GM19351 (cell line): Measurements from ENCODE around the gene RIN1.
"Not testable (repeated sequence)": the region's sequence is repeated elsewhere in the genome, so short reads cannot be mapped to it uniquely, and the experiment has no call there.

Source experiments
- ATAC-seq: cut with Tn5 transposase; IDR thresholded peaks from one replicate; pipeline ENCODE4 v1.9.1; 2021; ENCODE audit warnings: mild to moderate bottlenecking, moderate library complexity; ENCODE audit not compliant: unreplicated experiment

The RIN1 gene

GRCh38 chr11:66360406-66361073 lies 24.3 kb upstream of the RIN1 start:
- ATAC-seq, result no peak

- no peak for ATAC-seq
Measured at GRCh38 chr11:66359662-66360087, 23.4 kb upstream of the RIN1 start.

- not testable (repeated sequence) for ATAC-seq
Measured at GRCh38 chr11:66350560-66351235, 14.5 kb upstream of the RIN1 start.

GRCh38 chr11:66349084-66349386 lies 12.8 kb upstream of the RIN1 start:
- ATAC-seq, result no peak

GRCh38 chr11:66347425-66348276 lies 11.4 kb upstream of the RIN1 start, which contains the start of gene B4GAT1:
B4GAT1 (minus strand) TSS chr11:66347629; CDS start chr11:66347545, 84 bp downstream.
- ATAC-seq, result no peak

- no peak for ATAC-seq
Measured at GRCh38 chr11:66346476-66347424, 10.5 kb upstream of the RIN1 start.

GRCh38 chr11:66345316-66345649 lies 9.0 kb upstream of the RIN1 start:
- peak; percentile 5 for ATAC-seq

GRCh38 chr11:66344550-66345315 lies 8.5 kb upstream of the RIN1 start, which contains the start of gene BRMS1:
BRMS1 (minus strand) TSS chr11:66345104; CDS start chr11:66342234, 2,870 bp downstream.
- ATAC-seq, result peak; percentile 77

- ATAC-seq, result no peak
Measured at GRCh38 chr11:66343176-66343575, 6.9 kb upstream of the RIN1 start.

GRCh38 chr11:66341502-66342126 lies 5.4 kb upstream of the RIN1 start:
- ATAC-seq, result no peak

- ATAC-seq, result no peak
Measured at GRCh38 chr11:66340596-66341501, 4.6 kb upstream of the RIN1 start.

- ATAC-seq, result no peak
Measured at GRCh38 chr11:66339686-66340483, 3.7 kb upstream of the RIN1 start.

GRCh38 chr11:66339162-66339675 lies 3.0 kb upstream of the RIN1 start:
- ATAC-seq, result no peak

- no peak for ATAC-seq
Measured at GRCh38 chr11:66338276-66339161, 2.3 kb upstream of the RIN1 start.

- no peak for ATAC-seq
Measured at GRCh38 chr11:66337103-66337899, 1.1 kb upstream of the RIN1 start.
